Coronary artery (tissue), 2 donors: ENCODE data around the gene TEAD4.

Experiments used
- DNase-seq: peaks from one replicate; pipeline ENCODE4 v3.0.0-alpha.2; 2017; ENCODE audit warnings: low spot score
- H3K27ac ChIP-seq, 2 donors: fragments of 200-600 bp; sonication (generic); one replicate each; pipeline ENCODE4 v1.5.1; 2016 to 2019
- H3K4me3 ChIP-seq: fragments of 200-600 bp; sonication (generic); 2 replicates; pipeline ENCODE4 v1.5.1; 2016; ENCODE audit warnings: mild to moderate bottlenecking, moderate library complexity
- CTCF ChIP-seq: fragments of 200-600 bp; sonication (generic); IDR thresholded peaks from one replicate; pipeline ENCODE4 v1.5.1; 2019; ENCODE audit warnings: antibody characterized with exemption

The TEAD4 gene

GRCh38 chr12:3042826-3043225 is 83.6 kb downstream of the TEAD4 start:
- DNase-seq: no peak
- TF ChIP-seq CTCF: no peak
- no peak overlapping the region for H3K27ac ChIP-seq
- no peak overlapping the region for H3K4me3 ChIP-seq

- Histone ChIP-seq H3K4me3 (no peak overlapping the region), H3K27ac (no peak overlapping the region)
- DNase-seq: no peak
- no peak for TF ChIP-seq CTCF
Measured at GRCh38 chr12:3043406-3043805, 84.2 kb downstream of the TEAD4 start.

- no peak for DNase-seq
- H3K4me3 ChIP-seq: no peak overlapping the region
- TF ChIP-seq CTCF: no peak
- no peak overlapping the region for H3K27ac ChIP-seq
Measured at GRCh38 chr12:3044141-3044630, 85.0 kb downstream of the TEAD4 start.

GRCh38 chr12:3045494-3045893 is 86.3 kb downstream of the TEAD4 start:
- DNase-seq: no peak
- H3K4me3 ChIP-seq: no peak overlapping the region
- no peak for TF ChIP-seq CTCF
- H3K27ac ChIP-seq: no peak overlapping the region

- Histone ChIP-seq H3K27ac (no peak overlapping the region), H3K4me3 (no peak overlapping the region)
- no peak for DNase-seq
- no peak for TF ChIP-seq CTCF
Measured at GRCh38 chr12:3045989-3046388, 86.8 kb downstream of the TEAD4 start.

- no peak overlapping the region for H3K27ac ChIP-seq
Measured at GRCh38 chr12:3046441-3047200, 87.4 kb downstream of the TEAD4 start.

More at GRCh38 chr12:3046441-3047200, 87.4 kb downstream of the TEAD4 start:
- no peak for DNase-seq
- no peak overlapping the region for H3K4me3 ChIP-seq
- TF ChIP-seq CTCF: no peak
